ENCODE results near the gene C8A. TPM values are rescaled to one million over a fixed set of nuclear protein-coding genes. Genes with fewer than 3 reads are reported as not detected.

C8A gene
- total and polyA plus RNA-seq, 4 donors = 144 to 669 (median 275) TPM

DNA sequence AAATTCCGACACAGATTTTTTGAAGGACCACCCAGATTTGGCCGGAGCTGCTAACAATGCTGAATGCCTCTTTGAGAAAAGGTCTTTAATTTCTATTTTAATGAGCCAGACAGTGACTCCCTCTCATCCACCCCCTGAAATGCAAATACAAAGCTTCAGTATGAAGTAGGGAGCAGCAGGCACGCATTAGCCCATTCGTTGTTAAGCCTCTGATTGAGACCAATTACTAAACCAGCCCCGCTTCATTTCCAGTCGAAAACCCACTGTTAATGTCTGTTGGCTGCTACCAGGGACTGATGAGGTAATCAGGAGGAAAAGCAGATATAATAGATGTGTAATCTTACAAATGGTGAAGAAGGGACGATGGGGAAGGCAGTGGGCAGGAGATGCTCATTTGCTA, 4.8 kb upstream of the C8A start:
- Histone ChIP-seq H3K36me3 (ENCODE audit: control insufficient read depth in 4 of 4, insufficient read depth in 3 of 4, low read depth in 1 of 4, low read length in 3 of 4) (no peaks in the 10 kb centered on the region), H3K9ac (ENCODE audit: low read depth in 1 of 2, low read length in 2 of 2) (no peak overlapping the region), H3K9me3 (ENCODE audit: control insufficient read depth in 4 of 4, low read length in 3 of 4) (no peaks in the 10 kb centered on the region), H3K27ac (ENCODE audit: low read depth in 1 of 2, low read length in 2 of 2) (no peak overlapping the region), H3K4me1 (ENCODE audit: control insufficient read depth in 4 of 4, insufficient read depth in 4 of 4, low read length in 3 of 4) (peaks cover 0 to 18% (median 8%) of the 10 kb centered on the region in 4 donors), H3K27me3 (ENCODE audit: control insufficient read depth in 4 of 4, insufficient read depth in 4 of 4, low read length in 3 of 4) (no peaks in the 10 kb centered on the region), H3K4me3 (ENCODE audit: low read depth in 1 of 3, low read length in 3 of 3) (no peak overlapping the region)
- 87% methylated on average over 7 of the region's 7 CpGs for WGBS
- DNase-seq (ENCODE audit: low spot score) = no peak
- TF ChIP-seq SP1 (IDR thresholded peaks at IDR 0.05) (no peak), REST (IDR thresholded peaks at IDR 0.05) (no peak), HNF4A (conservative IDR thresholded peaks at IDR 0.05) (no peak), ZBTB33 (IDR thresholded peaks at IDR 0.05) (no peak), FOXA1 (IDR thresholded peaks at IDR 0.05) (no peak), HNF4G (IDR thresholded peaks at IDR 0.05) (no peak), RAD21 (IDR thresholded peaks at IDR 0.05) (no peak), JUND (IDR thresholded peaks at IDR 0.05) (no peak), RXRA (IDR thresholded peaks at IDR 0.05) (no peak), YY1 (IDR thresholded peaks at IDR 0.05) (no peak), EGR1 (IDR thresholded peaks at IDR 0.05; ENCODE audit: low read depth in 2 of 2) (no peak), NR2F2 (IDR thresholded peaks at IDR 0.05) (no peak), FOXA2 (IDR thresholded peaks at IDR 0.05) (no peak)
- TF ChIP-seq, protein P1, sequence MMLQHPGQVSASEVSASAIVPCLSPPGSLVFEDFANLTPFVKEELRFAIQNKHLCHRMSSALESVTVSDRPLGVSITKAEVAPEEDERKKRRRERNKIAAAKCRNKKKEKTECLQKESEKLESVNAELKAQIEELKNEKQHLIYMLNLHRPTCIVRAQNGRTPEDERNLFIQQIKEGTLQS (IDR thresholded peaks at IDR 0.05) = no peak
- TF ChIP-seq, protein P2, sequence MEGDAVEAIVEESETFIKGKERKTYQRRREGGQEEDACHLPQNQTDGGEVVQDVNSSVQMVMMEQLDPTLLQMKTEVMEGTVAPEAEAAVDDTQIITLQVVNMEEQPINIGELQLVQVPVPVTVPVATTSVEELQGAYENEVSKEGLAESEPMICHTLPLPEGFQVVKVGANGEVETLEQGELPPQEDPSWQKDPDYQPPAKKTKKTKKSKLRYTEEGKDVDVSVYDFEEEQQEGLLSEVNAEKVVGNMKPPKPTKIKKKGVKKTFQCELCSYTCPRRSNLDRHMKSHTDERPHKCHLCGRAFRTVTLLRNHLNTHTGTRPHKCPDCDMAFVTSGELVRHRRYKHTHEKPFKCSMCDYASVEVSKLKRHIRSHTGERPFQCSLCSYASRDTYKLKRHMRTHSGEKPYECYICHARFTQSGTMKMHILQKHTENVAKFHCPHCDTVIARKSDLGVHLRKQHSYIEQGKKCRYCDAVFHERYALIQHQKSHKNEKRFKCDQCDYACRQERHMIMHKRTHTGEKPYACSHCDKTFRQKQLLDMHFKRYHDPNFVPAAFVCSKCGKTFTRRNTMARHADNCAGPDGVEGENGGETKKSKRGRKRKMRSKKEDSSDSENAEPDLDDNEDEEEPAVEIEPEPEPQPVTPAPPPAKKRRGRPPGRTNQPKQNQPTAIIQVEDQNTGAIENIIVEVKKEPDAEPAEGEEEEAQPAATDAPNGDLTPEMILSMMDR (IDR thresholded peaks at IDR 0.05; ENCODE audit: low read depth, low read length, missing input control) = no peak

- Histone ChIP-seq H3K27me3 (ENCODE audit: control insufficient read depth in 4 of 4, insufficient read depth in 4 of 4, low read length in 3 of 4) (no peaks in the 10 kb centered on the region), H3K36me3 (ENCODE audit: control insufficient read depth in 4 of 4, insufficient read depth in 3 of 4, low read depth in 1 of 4, low read length in 3 of 4) (no peaks in the 10 kb centered on the region), H3K4me3 (ENCODE audit: low read depth in 1 of 3, low read length in 3 of 3) (no peak overlapping the region), H3K9me3 (ENCODE audit: control insufficient read depth in 4 of 4, low read length in 3 of 4) (no peaks in the 10 kb centered on the region), H3K9ac (ENCODE audit: low read depth in 1 of 2, low read length in 2 of 2) (no peak overlapping the region), H3K4me1 (ENCODE audit: control insufficient read depth in 4 of 4, insufficient read depth in 4 of 4, low read length in 3 of 4) (peaks cover 0 to 18% (median 8%) of the 10 kb centered on the region in 4 donors), H3K27ac (ENCODE audit: low read depth in 1 of 2, low read length in 2 of 2) (no peak overlapping the region)
- 95% methylated on average over 2 of the region's 2 CpGs for WGBS
- DNase-seq (ENCODE audit: low spot score) = no peak
- TF ChIP-seq YY1 (IDR thresholded peaks at IDR 0.05) (no peak), TAF1 (conservative IDR thresholded peaks at IDR 0.05) (no peak), RXRA (IDR thresholded peaks at IDR 0.05) (no peak), JUND (IDR thresholded peaks at IDR 0.05) (no peak), FOXA1 (IDR thresholded peaks at IDR 0.05) (no peak), RAD21 (IDR thresholded peaks at IDR 0.05) (no peak)
- TF ChIP-seq, protein P1 (IDR thresholded peaks at IDR 0.05) = no peak
Observed at GRCh38 chr1:56850411-56850810, 4.2 kb upstream of the C8A start.
